SK-N-SH treated with all-trans-retinoic acid at 6 μM for 48 hours (cell line): ENCODE data around the gene TUT4.

Experiments used
- ATAC-seq: fragments of 200-7000 bp; cut with Tn5 transposase; 3 replicates; pipeline ENCODE4 v1.9.1; 2020; ENCODE audit warnings: mild to moderate bottlenecking, moderate library complexity
- ARNTL ChIP-seq: fragments of 450-650 bp; formaldehyde crosslinking; IDR thresholded peaks from 2 replicates; pipeline ENCODE4 v1.5.0; 2020; ENCODE audit warnings: low read depth, mild to moderate bottlenecking, moderate library complexity, borderline replicate concordance
- BACH2 ChIP-seq: fragments of 250-450 bp; sonication (Bioruptor Pico); IDR thresholded peaks from 2 replicates; pipeline ENCODE4 v1.9.0; 2021; ENCODE audit warnings: mild to moderate bottlenecking, borderline replicate concordance
- CREB5 ChIP-seq: fragments of 250-450 bp; sonication (Bioruptor Pico); IDR thresholded peaks from 2 replicates; pipeline ENCODE4 v1.5.1; 2020; ENCODE audit warnings: low read depth, mild to moderate bottlenecking, moderate library complexity
- CSDC2 ChIP-seq: fragments of 250-450 bp; sonication (Bioruptor Pico); IDR thresholded peaks from 2 replicates; pipeline ENCODE4 v1.5.0; 2020; ENCODE audit warnings: mild to moderate bottlenecking, moderate library complexity
- CSRNP3 ChIP-seq: fragments of 250-450 bp; sonication (Bioruptor Pico); IDR thresholded peaks from 2 replicates; pipeline ENCODE4 v1.5.1; 2021; ENCODE audit warnings: mild to moderate bottlenecking, moderate library complexity
- ESRRG ChIP-seq: fragments of 250-450 bp; sonication (Bioruptor Pico); IDR thresholded peaks from 2 replicates; pipeline ENCODE4 v1.6.1; 2021; ENCODE audit warnings: mild to moderate bottlenecking
- GLIS3 ChIP-seq: fragments of 250-450 bp; sonication (Bioruptor Pico); IDR thresholded peaks from 2 replicates; pipeline ENCODE4 v1.5.0; 2020; ENCODE audit warnings: mild to moderate bottlenecking, moderate library complexity
- ISL1 ChIP-seq: fragments of 250-450 bp; sonication (Bioruptor Pico); IDR thresholded peaks from 2 replicates; pipeline ENCODE4 v2.1.2; 2022; ENCODE audit warnings: mild to moderate bottlenecking, moderate library complexity
- OSR1 ChIP-seq: fragments of 250-450 bp; sonication (Bioruptor Pico); IDR thresholded peaks from 2 replicates; pipeline ENCODE4 v1.8.0; 2022; ENCODE audit warnings: moderate library complexity, mild to moderate bottlenecking, inconsistent platforms
- PATZ1 ChIP-seq: fragments of 250-450 bp; sonication (Bioruptor Pico); IDR thresholded peaks from 2 replicates; pipeline ENCODE4 v1.8.0; 2020; ENCODE audit warnings: mild to moderate bottlenecking, moderate library complexity, borderline replicate concordance
- POU6F1 ChIP-seq: fragments of 250-450 bp; sonication (Bioruptor Pico); IDR thresholded peaks from 2 replicates; pipeline ENCODE4 v1.8.0; 2021; ENCODE audit warnings: low read depth, mild to moderate bottlenecking, moderate library complexity, borderline replicate concordance
- PPARA ChIP-seq: fragments of 250-450 bp; sonication (Bioruptor Pico); IDR thresholded peaks from 2 replicates; pipeline ENCODE4 v1.5.0; 2020; ENCODE audit warnings: mild to moderate bottlenecking, borderline replicate concordance
- SNAI2 ChIP-seq: fragments of 250-450 bp; sonication (Bioruptor Pico); IDR thresholded peaks from 2 replicates; pipeline ENCODE4 v1.5.0; 2020; ENCODE audit warnings: mild to moderate bottlenecking, moderate library complexity
- TCF4 ChIP-seq: fragments of 250-450 bp; sonication (Bioruptor Pico); IDR thresholded peaks from 2 replicates; pipeline ENCODE4 v1.8.0; 2021; ENCODE audit warnings: mild to moderate bottlenecking, moderate library complexity, borderline replicate concordance
- TOX ChIP-seq: fragments of 250-450 bp; sonication (Bioruptor Pico); IDR thresholded peaks from 2 replicates; pipeline ENCODE4 v1.8.0; 2021; ENCODE audit warnings: mild to moderate bottlenecking, moderate library complexity, borderline replicate concordance
- TSHZ2 ChIP-seq: fragments of 250-450 bp; sonication (Bioruptor Pico); IDR thresholded peaks from 2 replicates; pipeline ENCODE4 v1.5.0; 2020; ENCODE audit warnings: mild to moderate bottlenecking, moderate library complexity
- ZFP3 ChIP-seq: fragments of 250-450 bp; sonication (Bioruptor Pico); IDR thresholded peaks from 2 replicates; pipeline ENCODE4 v1.5.0; 2020; ENCODE audit warnings: mild to moderate bottlenecking, moderate library complexity
- ZFP30 ChIP-seq: fragments of 450-650 bp; formaldehyde crosslinking; IDR thresholded peaks from 2 replicates; pipeline ENCODE4 v1.5.0; 2022; ENCODE audit warnings: mild to moderate bottlenecking, moderate library complexity
- ZNF565 ChIP-seq: fragments of 450-650 bp; formaldehyde crosslinking; conservative IDR thresholded peaks from 2 replicates; pipeline ENCODE4 v1.5.0; 2020; ENCODE audit warnings: low read depth, mild to moderate bottlenecking, moderate library complexity
- ZNF70 ChIP-seq: fragments of 450-650 bp; formaldehyde crosslinking; IDR thresholded peaks from 2 replicates; pipeline ENCODE4 v1.5.0; 2020; ENCODE audit warnings: mild to moderate bottlenecking, moderate library complexity
- ZNF8 ChIP-seq: fragments of 450-650 bp; formaldehyde crosslinking; IDR thresholded peaks from 2 replicates; pipeline ENCODE4 v1.5.0; 2020; ENCODE audit warnings: mild to moderate bottlenecking, moderate library complexity

The TUT4 gene

GRCh38 chr1:52469108-52469507 is 83.8 kb downstream of the TUT4 start:
- TF ChIP-seq TSHZ2 (CRISPR knock-in tag) (no peak), PPARA (CRISPR knock-in tag) (no peak), SNAI2 (no peak), CREB5 (CRISPR knock-in tag) (no peak), ZFP3 (CRISPR knock-in tag) (no peak), BACH2 (no peak), ARNTL (CRISPR knock-in tag) (no peak), ZFP30 (no peak), ISL1 (CRISPR knock-in tag) (no peak), ZNF8 (no peak), OSR1 (no peak), CSDC2 (CRISPR knock-in tag) (no peak), CSRNP3 (CRISPR knock-in tag) (no peak), ZNF70 (CRISPR knock-in tag) (no peak), GLIS3 (CRISPR knock-in tag) (no peak), ESRRG (CRISPR knock-in tag) (no peak), POU6F1 (no peak), PATZ1 (CRISPR knock-in tag) (no peak), TOX (CRISPR knock-in tag) (no peak)
- ATAC-seq, result no peak

GRCh38 chr1:52463891-52464290 is 89.0 kb downstream of the TUT4 start:
- no peak for TF ChIP-seq CREB5 (CRISPR knock-in tag)
- TF ChIP-seq BACH2, result no peak
- no peak for TF ChIP-seq ZFP30
- no peak for TF ChIP-seq TSHZ2 (CRISPR knock-in tag)
- no peak for TF ChIP-seq ZNF8
- no peak for TF ChIP-seq ZNF565
- TF ChIP-seq ZNF70 (CRISPR knock-in tag), result no peak
- no peak for TF ChIP-seq TOX (CRISPR knock-in tag)
- TF ChIP-seq PATZ1 (CRISPR knock-in tag), result no peak
- TF ChIP-seq TCF4, result no peak
- no peak for TF ChIP-seq GLIS3 (CRISPR knock-in tag)
- TF ChIP-seq CSDC2 (CRISPR knock-in tag), result no peak
- no peak for TF ChIP-seq ISL1 (CRISPR knock-in tag)
- ATAC-seq, result no peak
